Caco-2 (cell line): ENCODE data around the gene UBR4. TPM values are rescaled to one million over a fixed set of nuclear protein-coding genes. Genes with fewer than 3 reads are reported as not detected.

Source experiments
- BruUV-seq: library from RNA; stranded (reverse); fragments of 400-500 nt; replicated peaks from 2 replicates; lab custom pipeline; 2021; lab: Mats Ljungman, UMichigan
- CTCF ChIA-PET: fragments of 300-600 bp; sonication (Branson Sonifier 250); formaldehyde crosslinking; loops from one replicate; lab custom pipeline; 2022; ENCODE audit warnings: antibody characterized with exemption; lab: Charles Lee
- POLR2A ChIA-PET: fragments of 300-600 bp; sonication (Branson Sonifier 250); formaldehyde crosslinking; loops from one replicate; lab custom pipeline; 2022; ENCODE audit warnings: antibody characterized with exemption; lab: Charles Lee
- DNase-seq, 2 experiments: peaks; one replicate each; pipeline versions ENCODE4 v3.0.0 to v3.0.0-alpha.2; 2020 to 2022
- H3K27me3 ChIP-seq: replicated peaks from 2 replicates; pipeline ENCODE4 v1.6.0; 2011; ENCODE audit warnings: low read length; ENCODE audit not compliant: control insufficient read depth, insufficient read depth
- H3K36me3 ChIP-seq: 2 replicates; pipeline ENCODE4 v1.5.1; 2011; ENCODE audit warnings: low read length; ENCODE audit not compliant: control insufficient read depth, insufficient read depth
- H3K4me1 ChIP-seq: fragments of 250-450 bp; sonication (Bioruptor Pico); 2 replicates; pipeline ENCODE4 v1.5.1; 2020; ENCODE audit warnings: mild to moderate bottlenecking
- H3K4me3 ChIP-seq: 2 replicates; pipeline ENCODE4 v1.5.1; 2011; ENCODE audit warnings: low read depth, mild to moderate bottlenecking, control low read depth, low read length
- H3K9me3 ChIP-seq: fragments of 250-450 bp; sonication (Bioruptor Pico); 2 replicates; pipeline ENCODE4 v1.5.1; 2020; ENCODE audit warnings: mild to moderate bottlenecking, moderate library complexity
- H3K27ac Mint-ChIP-seq: one replicate; pipeline ENCODE4 v1.8.0; 2022; ENCODE audit warnings: mixed read lengths; ENCODE audit not compliant: unreplicated experiment
- H3K27me3 Mint-ChIP-seq: one replicate; pipeline ENCODE4 v1.8.0; 2022; ENCODE audit warnings: mixed read lengths; ENCODE audit not compliant: insufficient read depth, unreplicated experiment
- H3K36me3 Mint-ChIP-seq: one replicate; pipeline ENCODE4 v1.8.0; 2022; ENCODE audit warnings: mild to moderate bottlenecking, mixed read lengths; ENCODE audit not compliant: insufficient read depth, unreplicated experiment
- H3K4me1 Mint-ChIP-seq: one replicate; pipeline ENCODE4 v1.8.0; 2022; ENCODE audit warnings: low read depth, mixed read lengths; ENCODE audit not compliant: unreplicated experiment
- H3K4me3 Mint-ChIP-seq: one replicate; pipeline ENCODE4 v1.8.0; 2022; ENCODE audit warnings: mild to moderate bottlenecking, moderate library complexity, mixed read lengths; ENCODE audit not compliant: unreplicated experiment
- H3K9me3 Mint-ChIP-seq: one replicate; pipeline ENCODE4 v1.8.0; 2022; ENCODE audit warnings: mixed read lengths; ENCODE audit not compliant: unreplicated experiment
- CTCF ChIP-seq, 2 experiments: fragments of 200-600 bp in 1 of 2; IDR thresholded peaks; 1 replicate in 1 of 2; 2 replicates in 1 of 2; pipeline versions ENCODE4 v1.5.1 to v1.8.0; 2011 to 2022; ENCODE audit warnings: antibody characterized with exemption in 1 of 2, control low read depth in 1 of 2, inconsistent platforms in 1 of 2, low read depth in 1 of 2, low read length in 1 of 2, mild to moderate bottlenecking in 1 of 2, moderate library complexity in 1 of 2; ENCODE audit not compliant: insufficient read depth in 1 of 2, severe bottlenecking in 1 of 2, unreplicated experiment in 1 of 2
- intact Hi-C: fragments of 100-400 bp; cut with micrococcal nuclease; formaldehyde crosslinking; loops from one replicate; pipeline ENCODE4 v1.10.0; 2022; ENCODE audit not compliant: unreplicated experiment
- total RNA-seq: library from RNA; stranded (reverse); gene quantifications from 2 replicates; pipeline ENCODE4 v1.2.3, GENCODE V29; 2022

UBR4 gene
- total RNA-seq, 1 experiment from 2014 or later, result 317 TPM

GRCh38 chr1:19165501-19165900, 44.6 kb downstream of the UBR4 start:
- no peak for TF ChIP-seq CTCF (IDR thresholded peaks at IDR 0.05; ENCODE audit: insufficient read depth in 1 of 2, low read depth in 1 of 2, low read length in 1 of 2, severe bottlenecking in 1 of 2, unreplicated experiment in 1 of 2)
- H3K27me3 Mint-ChIP-seq, result no peaks in the 10 kb centered on the region
- H3K4me3 Mint-ChIP-seq, result no peak overlapping the region
- ChIA-PET CTCF (no interaction called here), POLR2A (interaction anchor here (1.0 kb wide), 1 partner anchor 14 kb away, joined by 3 read pairs; no protein-coding TSS in a partner anchor)
- peaks cover 1% of the 10 kb centered on the region; the same call in 1 of the 2 replicates for H3K36me3 ChIP-seq
- no peak for DNase-seq
- BruUV-seq, result no TSS peak
- peak overlapping the region; percentile 97 for H3K27ac Mint-ChIP-seq
- no peaks in the 10 kb centered on the region for H3K9me3 ChIP-seq
- H3K9me3 Mint-ChIP-seq, result no peaks in the 10 kb centered on the region
- peaks cover 7% of the 10 kb centered on the region for H3K4me1 Mint-ChIP-seq
- H3K4me3 ChIP-seq, result no peak overlapping the region
- peaks cover 100% of the 10 kb centered on the region for H3K36me3 Mint-ChIP-seq
- intact Hi-C loops, result no loop called here
- H3K4me1 ChIP-seq, result peaks cover 6% of the 10 kb centered on the region
- no peaks in the 10 kb centered on the region for H3K27me3 ChIP-seq

- Mint-ChIP-seq H3K9me3 (no peaks in the 10 kb centered on the region), H3K4me1 (peaks cover 7% of the 10 kb centered on the region), H3K4me3 (peak overlapping the region; percentile 44), H3K27me3 (no peaks in the 10 kb centered on the region), H3K27ac (peak overlapping the region; percentile 97), H3K36me3 (peaks cover 100% of the 10 kb centered on the region)
- no peaks in the 10 kb centered on the region for H3K27me3 ChIP-seq
- CTCF ChIA-PET, result no interaction called here
- H3K4me3 ChIP-seq, result no peak overlapping the region
- no peak for TF ChIP-seq CTCF (IDR thresholded peaks at IDR 0.05; ENCODE audit: insufficient read depth in 1 of 2, low read depth in 1 of 2, low read length in 1 of 2, severe bottlenecking in 1 of 2, unreplicated experiment in 1 of 2)
- intact Hi-C loops, result no loop called here
- no peaks in the 10 kb centered on the region; the same call in none of the 2 replicates for H3K36me3 ChIP-seq
- POLR2A ChIA-PET, result no interaction called here
- peak; percentile 43 to 55 for DNase-seq
- no peaks in the 10 kb centered on the region for H3K9me3 ChIP-seq
- no TSS peak for BruUV-seq
- H3K4me1 ChIP-seq, result peaks cover 6% of the 10 kb centered on the region
These were observed 45.6 kb downstream of the UBR4 start for GRCh38 chr1:19164274-19165015.

- POLR2A ChIA-PET, result no interaction called here
- BruUV-seq, result no TSS peak
- H3K4me3 ChIP-seq, result no peak overlapping the region
- Mint-ChIP-seq H3K4me1 (peaks cover 7% of the 10 kb centered on the region), H3K4me3 (no peak overlapping the region), H3K27ac (no peak overlapping the region), H3K9me3 (no peaks in the 10 kb centered on the region), H3K36me3 (peaks cover 100% of the 10 kb centered on the region), H3K27me3 (no peaks in the 10 kb centered on the region)
- intact Hi-C loops, result no loop called here
- no peaks in the 10 kb centered on the region for H3K27me3 ChIP-seq
- no peak for DNase-seq
- CTCF ChIA-PET, result no interaction called here
- H3K9me3 ChIP-seq, result no peaks in the 10 kb centered on the region
- H3K36me3 ChIP-seq, result no peaks in the 10 kb centered on the region; the same call in none of the 2 replicates
- no peak for TF ChIP-seq CTCF (IDR thresholded peaks at IDR 0.05; ENCODE audit: insufficient read depth in 1 of 2, low read depth in 1 of 2, low read length in 1 of 2, severe bottlenecking in 1 of 2, unreplicated experiment in 1 of 2)
- H3K4me1 ChIP-seq, result peaks cover 6% of the 10 kb centered on the region
These were observed 46.8 kb downstream of the UBR4 start for GRCh38 chr1:19163261-19163660.
